ENCODE results near the gene LRRN4CL.
"Not testable (repeated sequence)": the region's sequence is repeated elsewhere in the genome, so short reads cannot be mapped to it uniquely, and the experiment has no call there.

The LRRN4CL gene

GRCh38 chr11:62694455-62695167 is 5.3 kb upstream of the LRRN4CL start:
- H3K27me3 ChIP-seq (ENCODE audit: control insufficient read depth in 1 of 2, insufficient read depth in 2 of 2, low read length in 2 of 2): no peaks in the 10 kb centered on the region
- peaks cover 22 to 24% of the 10 kb centered on the region in 2 donors for H3K36me3 ChIP-seq (ENCODE audit: control insufficient read depth in 2 of 2, insufficient read depth in 2 of 2, low read length in 2 of 2)
- H3K9me3 ChIP-seq (ENCODE audit: control insufficient read depth in 2 of 2, low read length in 2 of 2): no peaks in the 10 kb centered on the region
- H3K4me1 ChIP-seq (ENCODE audit: control insufficient read depth, insufficient read depth, low read length): peaks cover 10% of the 10 kb centered on the region
- no peak overlapping the region for H3K9ac ChIP-seq (ENCODE audit: low read length in 2 of 2)
- H3K27ac ChIP-seq (ENCODE audit: low read length): no peak overlapping the region
- H3K4me3 ChIP-seq (ENCODE audit: low read length in 2 of 2): no peak overlapping the region

- peaks cover 10% of the 10 kb centered on the region for H3K4me1 ChIP-seq (ENCODE audit: control insufficient read depth, insufficient read depth, low read length)
- H3K27ac ChIP-seq (ENCODE audit: low read length); H3K9ac ChIP-seq (ENCODE audit: low read length in 2 of 2); H3K4me3 ChIP-seq (ENCODE audit: low read length in 2 of 2); H3K9me3 ChIP-seq (ENCODE audit: control insufficient read depth in 2 of 2, low read length in 2 of 2); H3K27me3 ChIP-seq (ENCODE audit: control insufficient read depth in 1 of 2, insufficient read depth in 2 of 2, low read length in 2 of 2): not testable (repeated sequence)
- peaks cover 22 to 24% of the 10 kb centered on the region in 2 donors for H3K36me3 ChIP-seq (ENCODE audit: control insufficient read depth in 2 of 2, insufficient read depth in 2 of 2, low read length in 2 of 2)
Observed at GRCh38 chr11:62693624-62694023, 4.3 kb upstream of the LRRN4CL start.

GRCh38 chr11:62688491-62688890 is 839 bp downstream of the LRRN4CL start:
- Histone ChIP-seq H3K27ac (ENCODE audit: low read length) (peak overlapping the region; percentile 31), H3K9ac (ENCODE audit: low read length in 2 of 2) (peak overlapping the region; percentile 42 to 53), H3K36me3 (ENCODE audit: control insufficient read depth in 2 of 2, insufficient read depth in 2 of 2, low read length in 2 of 2) (peaks cover 22 to 24% of the 10 kb centered on the region in 2 donors), H3K4me1 (ENCODE audit: control insufficient read depth, insufficient read depth, low read length) (peaks cover 16% of the 10 kb centered on the region), H3K9me3 (ENCODE audit: control insufficient read depth in 2 of 2, low read length in 2 of 2) (no peaks in the 10 kb centered on the region), H3K4me3 (ENCODE audit: low read length in 2 of 2) (peak overlapping the region; percentile 59 to 73), H3K27me3 (ENCODE audit: control insufficient read depth in 1 of 2, insufficient read depth in 2 of 2, low read length in 2 of 2) (peaks cover 8 to 11% of the 10 kb centered on the region in 2 donors)

GRCh38 chr11:62687508-62688396 is 1.6 kb downstream of the LRRN4CL start:
- H3K9ac ChIP-seq (ENCODE audit: low read length in 2 of 2): peak overlapping the region; percentile 42 to 53
- H3K27ac ChIP-seq (ENCODE audit: low read length): peak overlapping the region; percentile 31

GRCh38 chr11:62682518-62682917 is 6.8 kb downstream of the LRRN4CL start:
- Histone ChIP-seq H3K27ac (ENCODE audit: low read length) (no peak overlapping the region), H3K4me1 (ENCODE audit: control insufficient read depth, insufficient read depth, low read length) (peaks cover 8% of the 10 kb centered on the region), H3K9me3 (ENCODE audit: control insufficient read depth in 2 of 2, low read length in 2 of 2) (no peaks in the 10 kb centered on the region), H3K27me3 (ENCODE audit: control insufficient read depth in 1 of 2, insufficient read depth in 2 of 2, low read length in 2 of 2) (peaks cover 0 to 1% of the 10 kb centered on the region in 2 donors), H3K36me3 (ENCODE audit: control insufficient read depth in 2 of 2, insufficient read depth in 2 of 2, low read length in 2 of 2) (peaks cover 0 to 5% of the 10 kb centered on the region in 2 donors), H3K4me3 (ENCODE audit: low read length in 2 of 2) (no peak overlapping the region), H3K9ac (ENCODE audit: low read length in 2 of 2) (no peak overlapping the region)

More at GRCh38 chr11:62687508-62688396, 1.6 kb downstream of the LRRN4CL start:
- H3K36me3 ChIP-seq (ENCODE audit: control insufficient read depth in 2 of 2, insufficient read depth in 2 of 2, low read length in 2 of 2): peaks cover 20 to 21% of the 10 kb centered on the region in 2 donors
- peak overlapping the region; percentile 59 to 73 for H3K4me3 ChIP-seq (ENCODE audit: low read length in 2 of 2)
- H3K27me3 ChIP-seq (ENCODE audit: control insufficient read depth in 1 of 2, insufficient read depth in 2 of 2, low read length in 2 of 2): peaks cover 8 to 11% of the 10 kb centered on the region in 2 donors
- H3K9me3 ChIP-seq (ENCODE audit: control insufficient read depth in 2 of 2, low read length in 2 of 2): no peaks in the 10 kb centered on the region
- peaks cover 16% of the 10 kb centered on the region for H3K4me1 ChIP-seq (ENCODE audit: control insufficient read depth, insufficient read depth, low read length)

- Histone ChIP-seq H3K36me3 (ENCODE audit: control insufficient read depth in 2 of 2, insufficient read depth in 2 of 2, low read length in 2 of 2) (peaks cover 3 to 17% of the 10 kb centered on the region in 2 donors), H3K27ac (ENCODE audit: low read length) (peak overlapping the region; percentile 6), H3K4me3 (ENCODE audit: low read length in 2 of 2) (no peak overlapping the region), H3K9ac (ENCODE audit: low read length in 2 of 2) (no peak overlapping the region), H3K27me3 (ENCODE audit: control insufficient read depth in 1 of 2, insufficient read depth in 2 of 2, low read length in 2 of 2) (no peaks in the 10 kb centered on the region), H3K4me1 (ENCODE audit: control insufficient read depth, insufficient read depth, low read length) (peaks cover 8% of the 10 kb centered on the region), H3K9me3 (ENCODE audit: control insufficient read depth in 2 of 2, low read length in 2 of 2) (no peaks in the 10 kb centered on the region)
Observed at GRCh38 chr11:62680825-62681240, 8.5 kb downstream of the LRRN4CL start.

GRCh38 chr11:62678770-62679696 is 10.3 kb downstream of the LRRN4CL start, which contains the start of gene UBXN1:
Gene UBXN1, minus strand, starts transcription at chr11:62679073. Its CDS starts 150 bp downstream, at chr11:62678923.
- peak within 1 kb of the TSS; percentile 72 to 95 for H3K4me3 ChIP-seq (ENCODE audit: low read length in 2 of 2)
- no peaks in the 10 kb centered on the region for H3K9me3 ChIP-seq (ENCODE audit: control insufficient read depth in 2 of 2, low read length in 2 of 2)
- peaks cover 3 to 17% of the 10 kb centered on the region in 2 donors for H3K36me3 ChIP-seq (ENCODE audit: control insufficient read depth in 2 of 2, insufficient read depth in 2 of 2, low read length in 2 of 2)
- peak within 1 kb of the TSS; percentile 82 for H3K27ac ChIP-seq (ENCODE audit: low read length)
- peaks cover 8% of the 10 kb centered on the region for H3K4me1 ChIP-seq (ENCODE audit: control insufficient read depth, insufficient read depth, low read length)
- no peaks in the 10 kb centered on the region for H3K27me3 ChIP-seq (ENCODE audit: control insufficient read depth in 1 of 2, insufficient read depth in 2 of 2, low read length in 2 of 2)
- H3K9ac ChIP-seq (ENCODE audit: low read length in 2 of 2): peak within 1 kb of the TSS; percentile 96

GRCh38 chr11:62678433-62678769 is 10.9 kb downstream of the LRRN4CL start:
- H3K4me3 ChIP-seq (ENCODE audit: low read length in 2 of 2): peak overlapping the region; percentile 72 to 95
- peaks cover 8% of the 10 kb centered on the region for H3K4me1 ChIP-seq (ENCODE audit: control insufficient read depth, insufficient read depth, low read length)
- H3K27me3 ChIP-seq (ENCODE audit: control insufficient read depth in 1 of 2, insufficient read depth in 2 of 2, low read length in 2 of 2): no peaks in the 10 kb centered on the region
- H3K27ac ChIP-seq (ENCODE audit: low read length): peak overlapping the region; percentile 82
- H3K36me3 ChIP-seq (ENCODE audit: control insufficient read depth in 2 of 2, insufficient read depth in 2 of 2, low read length in 2 of 2): peaks cover 3 to 17% of the 10 kb centered on the region in 2 donors
- no peaks in the 10 kb centered on the region for H3K9me3 ChIP-seq (ENCODE audit: control insufficient read depth in 2 of 2, low read length in 2 of 2)
- H3K9ac ChIP-seq (ENCODE audit: low read length in 2 of 2): peak overlapping the region; percentile 96

GRCh38 chr11:62677714-62678113 is 11.6 kb downstream of the LRRN4CL start:
- Histone ChIP-seq H3K4me1 (ENCODE audit: control insufficient read depth, insufficient read depth, low read length) (peaks cover 13% of the 10 kb centered on the region), H3K4me3 (ENCODE audit: low read length in 2 of 2) (peak overlapping the region; percentile 72 to 95), H3K27me3 (ENCODE audit: control insufficient read depth in 1 of 2, insufficient read depth in 2 of 2, low read length in 2 of 2) (no peaks in the 10 kb centered on the region), H3K36me3 (ENCODE audit: control insufficient read depth in 2 of 2, insufficient read depth in 2 of 2, low read length in 2 of 2) (peaks cover 3 to 22% of the 10 kb centered on the region in 2 donors), H3K9ac (ENCODE audit: low read length in 2 of 2) (peak overlapping the region; percentile 62 to 96), H3K9me3 (ENCODE audit: control insufficient read depth in 2 of 2, low read length in 2 of 2) (no peaks in the 10 kb centered on the region), H3K27ac (ENCODE audit: low read length) (peak overlapping the region; percentile 82)

- Histone ChIP-seq H3K27me3 (ENCODE audit: control insufficient read depth in 1 of 2, insufficient read depth in 2 of 2, low read length in 2 of 2) (no peaks in the 10 kb centered on the region), H3K4me1 (ENCODE audit: control insufficient read depth, insufficient read depth, low read length) (peaks cover 18% of the 10 kb centered on the region), H3K9me3 (ENCODE audit: control insufficient read depth in 2 of 2, low read length in 2 of 2) (no peaks in the 10 kb centered on the region), H3K36me3 (ENCODE audit: control insufficient read depth in 2 of 2, insufficient read depth in 2 of 2, low read length in 2 of 2) (peaks cover 3 to 22% of the 10 kb centered on the region in 2 donors), H3K27ac (ENCODE audit: low read length) (no peak overlapping the region), H3K9ac (ENCODE audit: low read length in 2 of 2) (no peak overlapping the region), H3K4me3 (ENCODE audit: low read length in 2 of 2) (no peak overlapping the region)
Observed at GRCh38 chr11:62677156-62677555, 12.2 kb downstream of the LRRN4CL start.

All from stomach smooth muscle (tissue), 2 donors.